ENCODE data around the gene RNF19B.

- no peak for TF ChIP-seq POLR2AphosphoS5 (IDR thresholded peaks at IDR 0.05; ENCODE audit: low read depth, low read length)
- no peak for TF ChIP-seq TAF1 (IDR thresholded peaks at IDR 0.05; ENCODE audit: low read depth, low read length)
Measured at GRCh38 chr1:32906654-32907053, 58.0 kb downstream of the RNF19B start.

Data from GM12891 (cell line).